ENCODE data around the gene IL6ST.
"Not testable (repeated sequence)": the region's sequence is repeated elsewhere in the genome, so short reads cannot be mapped to it uniquely, and the experiment has no call there.

Gene IL6ST

GRCh38 chr5:56003679-56004078 is 8.9 kb upstream of the IL6ST start:
- no peak for DNase-seq

DNA sequence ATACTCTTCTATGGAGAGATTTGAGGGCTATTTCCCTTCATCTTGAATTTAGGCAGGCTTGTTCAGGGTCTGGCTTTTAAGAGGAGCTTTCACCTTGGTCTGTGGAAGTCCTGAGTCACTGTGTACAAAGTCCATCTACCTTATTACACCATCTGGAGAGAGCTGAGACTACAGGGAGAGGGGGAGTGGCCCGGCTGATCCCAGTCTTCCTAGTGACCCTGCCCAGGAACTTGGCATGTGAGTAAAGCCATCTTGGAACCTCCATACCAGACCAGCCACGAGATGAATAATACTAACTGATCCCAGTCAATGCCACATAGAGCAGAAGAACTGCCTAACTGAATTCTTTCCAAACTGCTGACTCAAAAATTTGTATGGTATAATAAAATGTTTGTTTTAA is 8.4 kb upstream of the IL6ST start:
- no peak for DNase-seq

- no peak for DNase-seq
Measured at GRCh38 chr5:56002303-56002702, 7.5 kb upstream of the IL6ST start.

GRCh38 chr5:56000221-56000620 is 5.5 kb upstream of the IL6ST start:
- DNase-seq, result not testable (repeated sequence)

DNA sequence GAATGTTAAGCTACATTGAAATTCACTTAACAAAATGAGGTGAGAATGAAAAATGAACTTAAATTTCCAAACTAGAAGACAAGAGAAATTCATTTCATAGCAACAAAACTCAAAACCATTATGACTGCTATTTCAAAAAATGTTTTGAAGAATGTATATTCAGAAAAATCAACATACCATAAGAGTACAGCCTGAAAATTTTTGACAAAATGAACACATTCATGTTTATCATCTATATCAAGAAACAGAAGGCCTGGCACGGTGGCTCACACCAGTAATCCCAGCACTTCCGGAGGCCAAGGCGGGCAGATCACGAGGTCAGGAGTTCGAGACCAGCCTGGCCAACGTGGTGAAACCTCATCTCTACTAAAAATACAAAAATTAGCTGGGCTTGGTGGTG is 4.2 kb upstream of the IL6ST start:
- no peak for DNase-seq

DNA sequence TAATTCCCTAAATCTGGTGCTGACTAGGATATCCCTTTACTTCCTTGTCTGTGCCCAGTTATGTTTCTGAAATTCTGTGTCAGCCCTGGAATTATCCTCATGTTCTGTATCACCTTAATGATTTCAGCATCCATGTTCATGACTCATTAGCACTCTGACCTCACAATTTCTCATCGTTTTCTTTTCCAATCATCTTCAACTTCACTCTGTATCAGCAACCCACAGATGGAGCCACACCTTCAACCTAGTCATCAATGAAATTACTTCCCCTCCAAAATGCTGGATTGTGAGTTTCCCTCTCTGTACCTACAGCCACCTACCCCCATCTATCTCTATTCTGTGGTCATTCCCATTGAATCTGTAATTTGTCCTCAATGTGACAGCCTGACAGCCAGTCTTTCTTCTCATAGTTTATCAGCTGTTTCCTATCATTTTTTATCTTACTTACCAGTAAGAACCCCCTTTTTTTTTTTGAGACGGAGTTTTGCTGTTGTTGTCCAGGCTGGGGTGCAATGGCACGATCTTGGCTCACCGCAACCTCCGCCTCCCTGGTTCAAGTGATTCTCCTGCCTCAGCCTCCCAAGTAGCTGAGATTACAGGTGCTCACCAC is 3.1 kb upstream of the IL6ST start:
- DNase-seq, result peak; percentile 72

- DNase-seq, result peak; percentile 99
Measured at GRCh38 chr5:55994998-55995914, 493 bp upstream of the IL6ST start.

DNA sequence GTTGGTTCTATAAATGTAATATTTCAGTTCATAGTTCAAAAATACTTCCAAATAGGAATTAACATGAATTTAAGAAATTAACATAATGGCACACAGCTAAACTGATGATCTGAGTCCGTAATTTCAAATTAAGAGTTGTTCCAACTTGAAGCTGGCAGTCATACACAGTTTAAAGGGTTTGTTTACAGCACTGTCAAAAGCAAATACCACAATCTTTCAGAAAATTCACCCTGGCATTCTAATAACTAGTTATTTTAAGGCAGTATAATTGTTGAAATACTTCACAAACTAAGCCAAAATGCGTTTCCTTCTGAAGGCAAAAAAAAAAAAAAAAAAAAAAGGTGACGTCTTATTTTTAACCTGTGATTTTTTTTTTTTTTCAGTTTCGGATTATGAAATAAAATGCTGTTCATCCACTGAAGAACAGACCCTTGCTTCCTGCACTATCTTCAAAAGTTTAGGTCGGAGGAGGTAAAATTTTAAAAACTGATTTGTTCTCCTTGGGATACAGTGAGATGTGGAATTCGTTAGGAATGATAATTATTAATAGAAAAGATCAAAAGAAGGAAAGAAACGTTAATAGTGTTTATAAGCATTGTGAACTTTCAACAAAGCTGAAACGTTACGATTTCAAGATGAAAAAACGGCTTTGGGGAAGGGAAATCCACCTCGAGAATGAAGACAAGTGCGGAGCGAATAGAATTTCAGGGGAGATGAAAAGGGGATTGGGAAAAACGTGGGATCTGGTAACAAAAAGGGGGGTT is 850 bp downstream of the IL6ST start:
- peak; percentile 42 for DNase-seq

- DNase-seq, result peak; percentile 62
Measured at GRCh38 chr5:55993013-55993412, 1.8 kb downstream of the IL6ST start.

DNA sequence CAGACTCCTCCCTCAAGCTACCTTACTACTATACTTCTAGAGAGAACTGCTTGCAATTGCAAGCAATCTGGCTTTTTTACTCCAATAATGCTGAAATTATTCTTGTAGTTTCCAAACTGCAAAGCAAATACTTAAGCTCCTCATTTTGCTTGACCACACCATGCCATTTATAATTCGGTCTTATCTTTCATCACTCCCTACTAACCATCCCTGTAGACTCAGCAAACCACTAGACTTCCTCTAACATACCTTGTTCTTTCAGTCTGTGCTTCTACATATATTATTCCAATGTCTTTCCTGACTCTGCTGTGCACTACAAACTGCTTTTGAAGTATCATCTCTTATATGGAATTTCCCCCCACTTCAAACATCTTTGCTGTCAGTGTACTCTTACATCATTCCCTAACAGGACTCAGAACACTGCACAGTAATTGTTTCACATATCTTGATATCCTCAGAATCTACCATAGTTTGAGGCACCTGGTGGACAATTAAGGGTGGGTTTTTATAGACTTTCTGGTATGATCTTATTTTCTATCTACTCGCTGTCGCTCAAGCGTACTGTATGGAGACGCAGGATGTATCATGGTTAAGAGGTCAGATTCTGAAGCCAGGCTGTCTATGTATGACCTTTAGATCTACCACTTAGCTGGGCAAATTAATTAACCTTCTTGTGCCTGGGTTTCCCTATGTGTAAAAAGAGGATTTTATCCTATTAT is 2.8 kb downstream of the IL6ST start:
- peak; percentile 12 for DNase-seq

DNA sequence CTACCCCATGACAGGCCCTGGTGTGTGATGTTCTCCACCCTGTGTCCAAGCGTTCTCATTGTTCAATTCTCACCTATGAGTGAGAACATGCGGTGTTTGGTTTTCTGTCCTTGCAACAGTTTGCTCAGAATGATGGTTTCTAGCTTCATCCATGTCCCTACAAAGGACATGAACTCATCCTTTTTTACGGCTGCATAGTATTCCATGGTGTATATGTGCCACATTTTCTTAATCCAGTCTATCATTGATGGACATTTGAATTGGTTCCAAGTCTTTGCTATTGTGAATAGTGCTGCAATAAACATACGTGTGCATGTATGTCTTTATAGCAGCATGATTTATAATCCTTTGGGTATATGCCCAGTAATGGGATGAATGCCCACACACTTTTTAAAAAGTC is 3.9 kb downstream of the IL6ST start:
- DNase-seq, result not testable (repeated sequence)

GRCh38 chr5:55989860-55990259 is 4.9 kb downstream of the IL6ST start:
- DNase-seq, result no peak

- no peak for DNase-seq
Measured at GRCh38 chr5:55988979-55989638, 5.7 kb downstream of the IL6ST start.

DNA sequence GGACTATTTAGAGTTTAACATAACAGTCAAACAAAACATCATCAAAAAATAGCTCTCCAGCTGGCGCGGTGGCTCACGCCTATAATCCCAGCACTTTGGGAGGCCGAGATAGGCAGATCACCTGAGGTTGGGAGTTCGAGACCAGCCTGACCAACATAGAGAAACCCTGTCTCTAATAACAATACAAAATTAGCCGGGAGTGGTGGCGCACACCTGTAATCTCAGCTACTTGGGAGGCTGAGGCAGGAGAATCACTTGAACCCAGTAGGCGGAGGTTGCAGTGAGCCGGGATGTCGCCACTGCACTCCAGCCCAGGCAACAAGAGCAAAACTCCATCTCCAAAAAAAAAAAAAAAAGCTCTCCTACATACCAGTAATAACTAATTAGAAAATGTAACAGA is 6.3 kb downstream of the IL6ST start:
- not testable (repeated sequence) for DNase-seq

DNA sequence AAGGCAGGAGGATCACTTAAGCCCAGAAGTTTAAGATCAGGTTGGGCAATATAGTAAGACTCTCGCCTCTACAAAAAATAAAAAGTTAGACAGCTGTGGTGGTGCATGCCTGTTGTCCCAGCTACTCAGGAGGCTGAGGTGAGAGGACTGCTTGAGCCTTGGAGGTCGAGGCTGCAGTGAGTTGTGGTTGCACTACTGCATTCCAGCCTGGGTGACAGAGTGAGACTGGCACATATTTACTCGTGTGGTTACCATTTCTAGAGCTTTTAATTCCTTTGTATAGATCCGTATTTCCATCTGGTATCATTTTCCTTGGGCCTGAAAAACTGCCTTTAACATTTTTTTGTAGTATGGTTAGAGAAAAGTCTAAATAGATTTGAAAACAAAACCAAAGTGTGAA is 7.8 kb downstream of the IL6ST start:
- no peak for DNase-seq

GRCh38 chr5:55985181-55985580 is 9.6 kb downstream of the IL6ST start:
- no peak for DNase-seq

DNA sequence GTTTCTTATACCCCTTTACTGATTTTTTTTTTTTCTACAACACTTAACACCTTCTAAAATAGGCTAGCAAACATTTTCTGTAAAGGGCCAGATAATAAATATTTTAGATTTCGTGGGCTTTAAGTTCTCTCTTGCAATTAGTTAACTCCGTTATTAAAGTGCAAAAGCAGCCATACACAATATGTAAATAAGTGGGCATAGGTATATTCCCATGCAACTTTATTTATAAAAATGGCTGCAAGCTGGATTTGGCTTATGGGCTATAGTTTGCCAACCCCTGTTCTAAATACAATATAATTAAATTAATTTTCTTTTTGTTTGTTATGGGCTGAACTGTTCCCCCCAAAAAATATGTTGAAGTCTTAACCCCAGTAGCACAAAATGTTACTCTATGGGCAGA is 10.8 kb downstream of the IL6ST start:
- no peak for DNase-seq

DNA sequence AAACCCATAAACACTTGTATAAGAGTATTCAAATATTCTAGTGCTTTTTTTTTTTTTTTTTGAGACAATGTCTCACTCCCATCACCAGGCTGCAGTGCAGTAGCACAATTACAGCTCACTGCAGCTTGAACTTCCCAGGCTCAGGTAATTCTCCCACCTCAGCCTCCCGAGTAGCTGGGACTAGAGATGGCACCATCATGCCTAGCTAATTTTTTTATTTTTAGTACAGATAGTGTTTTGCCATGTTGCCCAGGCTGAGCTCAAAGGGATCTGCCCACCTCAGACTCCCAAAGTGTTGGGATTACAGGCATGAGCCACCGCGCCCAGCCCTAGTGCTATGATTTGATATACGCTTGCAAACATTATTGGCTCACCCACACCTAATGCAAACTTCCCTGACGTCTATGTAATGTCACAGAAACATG is 11.8 kb downstream of the IL6ST start:
- DNase-seq, result no peak

DNA sequence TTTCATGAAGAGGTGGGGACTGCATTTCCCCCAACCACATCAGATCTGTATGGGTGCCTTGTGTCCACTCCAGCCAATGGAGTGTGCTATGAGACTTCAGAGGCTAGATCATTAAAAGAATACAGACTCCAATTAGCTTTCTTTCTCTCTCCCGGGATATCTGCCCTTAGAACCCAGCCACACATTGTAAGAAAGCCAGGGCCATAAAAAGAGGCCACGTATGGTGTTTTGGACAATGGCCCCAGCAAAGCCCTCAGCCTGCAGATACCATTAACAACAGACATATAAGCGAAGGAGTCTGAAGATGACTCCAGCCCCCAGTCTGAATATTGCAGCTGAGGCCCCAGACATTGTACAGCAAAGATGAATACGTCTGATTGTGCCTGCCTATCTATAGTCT is 21.5 kb downstream of the IL6ST start:
- no peak for DNase-seq

GRCh38 chr5:55969956-55970355 is 24.8 kb downstream of the IL6ST start:
- no peak for DNase-seq

DNA sequence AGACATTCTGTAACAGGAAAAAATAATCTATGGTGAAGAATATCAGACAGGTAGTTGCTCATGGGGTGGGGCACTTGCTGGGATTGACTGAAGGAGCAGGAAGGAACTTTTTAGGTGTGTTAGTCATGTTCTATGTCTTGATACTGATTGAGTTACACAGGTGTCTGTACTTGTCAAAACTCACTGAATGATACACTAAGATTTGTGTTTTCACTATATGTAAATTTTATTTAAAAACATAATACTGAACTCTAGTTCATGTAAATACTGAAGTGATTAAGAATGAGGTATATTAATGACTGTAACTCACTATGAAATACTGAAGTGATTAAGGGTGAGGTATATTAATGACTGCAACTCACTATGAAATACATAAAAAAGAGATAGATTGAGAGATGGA is 28.5 kb downstream of the IL6ST start:
- DNase-seq, result no peak

- no peak for DNase-seq
Measured at GRCh38 chr5:55965525-55965924, 29.2 kb downstream of the IL6ST start.

Data from suppressor macrophage treated with lipopolysaccharide for 4 hours (primary cell).